GM19452 (cell line): ENCODE results near the gene NR4A2.
"Not testable (repeated sequence)": the region's sequence is repeated elsewhere in the genome, so short reads cannot be mapped to it uniquely, and the experiment has no call there.

Experiments used
- ATAC-seq: cut with Tn5 transposase; IDR thresholded peaks from one replicate; pipeline ENCODE4 v1.9.1; 2021; ENCODE audit not compliant: unreplicated experiment

The NR4A2 gene

DNA sequence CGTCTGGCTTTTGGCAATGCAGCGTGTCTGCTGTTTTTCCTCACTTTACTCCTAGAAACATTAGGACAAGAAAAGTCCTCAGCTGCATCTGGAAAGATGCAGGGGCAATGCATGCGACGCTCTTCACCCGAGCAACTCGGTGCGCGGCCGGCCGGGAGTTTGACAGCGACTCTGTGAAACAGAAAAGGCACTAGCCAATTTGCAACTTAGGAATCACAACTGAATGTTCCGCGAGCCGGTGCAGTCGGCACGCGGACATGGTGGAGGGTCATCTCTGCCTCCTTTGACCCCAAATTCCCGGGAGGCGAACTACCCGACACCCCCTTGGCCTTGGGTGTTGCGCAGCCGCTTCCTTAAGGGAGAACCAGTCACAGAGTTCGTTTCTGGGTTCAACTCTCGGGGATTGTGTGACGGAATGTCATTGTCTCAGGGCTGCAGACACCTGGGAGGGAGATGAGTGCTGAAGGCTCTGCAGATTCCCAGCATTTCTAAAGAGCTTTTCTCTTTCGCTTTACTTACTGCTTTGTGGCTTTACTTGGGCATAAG, 9.8 kb downstream of the NR4A2 start:
- peak; percentile 11 for ATAC-seq

DNA sequence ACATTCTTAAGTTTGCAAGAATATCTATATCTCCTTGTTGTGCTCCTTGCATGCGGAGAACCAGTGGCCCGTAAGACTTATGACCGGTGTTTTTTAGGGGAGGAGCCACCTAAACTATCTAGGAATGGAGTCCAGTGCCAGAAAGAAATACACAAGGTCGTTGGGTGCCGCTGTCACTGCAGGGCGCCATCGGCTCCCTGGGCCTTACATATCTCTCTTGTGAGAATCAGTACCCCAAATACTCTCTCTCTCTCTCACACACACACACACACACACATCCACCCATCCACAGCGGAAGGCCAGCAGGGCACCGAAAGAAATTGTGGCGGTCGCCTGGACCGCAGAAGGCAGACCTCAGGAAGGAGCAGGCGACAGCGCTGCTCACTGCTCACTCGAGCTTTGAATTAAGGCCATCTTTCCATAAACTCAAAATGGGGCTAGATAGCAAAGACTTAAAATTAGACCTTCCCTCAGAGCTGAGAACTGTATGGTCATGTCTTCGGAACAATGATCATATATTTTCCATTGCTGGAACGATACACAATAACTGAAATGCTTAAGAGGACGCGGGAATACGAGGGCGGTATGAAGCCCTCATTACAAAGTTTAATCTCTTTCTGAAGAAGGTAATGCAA, 10.4 kb downstream of the NR4A2 start:
- peak; percentile 83 for ATAC-seq

DNA sequence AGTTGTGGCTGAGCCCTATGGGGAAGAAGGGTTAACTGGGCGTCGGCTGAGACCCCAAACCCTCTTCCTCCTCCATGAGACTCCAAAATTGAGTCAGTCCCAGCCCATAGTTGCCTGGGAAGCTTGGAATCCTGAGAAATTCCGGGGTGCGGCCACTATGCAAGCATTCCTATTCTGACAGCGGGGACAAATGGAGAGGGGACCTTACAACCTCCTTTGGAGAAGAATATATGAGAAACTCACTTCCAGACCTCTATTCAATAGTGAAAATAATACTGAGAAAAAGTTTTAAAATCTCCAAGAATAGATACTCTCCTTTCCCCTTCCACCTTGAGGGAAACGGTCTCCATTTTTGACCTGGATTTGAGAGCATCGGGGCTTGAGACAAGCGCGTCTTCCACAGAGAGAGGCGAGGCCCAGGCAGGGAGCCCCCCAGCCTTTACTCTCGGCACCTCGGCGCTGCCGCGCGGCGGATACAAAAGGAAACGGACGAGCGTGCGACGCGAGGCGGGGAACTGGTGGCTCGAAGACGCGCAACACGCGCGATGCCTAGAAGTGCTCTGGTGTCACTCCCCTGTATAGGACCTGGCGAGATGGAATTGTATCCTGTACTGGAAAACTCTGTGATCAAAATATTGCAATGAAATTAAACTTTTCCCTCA, 11.1 kb downstream of the NR4A2 start:
- ATAC-seq = peak; percentile 41

DNA sequence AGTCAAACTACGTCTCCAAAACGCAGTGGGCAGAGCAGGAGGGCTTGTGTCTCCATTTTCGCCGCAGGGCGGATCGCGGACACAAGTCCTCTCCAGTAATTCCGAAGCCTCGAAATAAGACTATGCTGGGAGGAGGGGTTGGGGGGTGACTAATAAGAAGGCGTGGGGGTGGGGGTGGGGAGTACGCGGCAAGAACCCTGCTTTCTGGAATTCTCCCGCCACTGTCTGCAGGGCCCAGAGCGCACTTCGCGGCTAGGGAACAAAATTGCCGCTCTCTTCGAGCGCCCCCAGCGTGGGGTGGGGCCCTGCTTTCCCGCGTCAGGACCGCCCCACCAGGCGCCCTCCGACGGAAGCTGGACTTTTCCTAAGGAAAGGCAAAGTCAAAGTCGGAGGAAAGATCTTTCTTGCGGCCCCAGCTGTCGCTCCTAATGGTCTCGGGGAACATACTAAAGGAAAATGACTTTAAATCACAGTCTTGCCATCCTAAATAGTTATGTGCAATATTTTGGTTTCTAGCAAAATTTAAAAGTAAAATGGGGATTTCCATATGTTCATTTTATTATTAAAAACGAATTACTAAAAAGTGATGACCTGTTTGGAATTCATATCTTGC, 11.9 kb downstream of the NR4A2 start:
- no peak for ATAC-seq

DNA sequence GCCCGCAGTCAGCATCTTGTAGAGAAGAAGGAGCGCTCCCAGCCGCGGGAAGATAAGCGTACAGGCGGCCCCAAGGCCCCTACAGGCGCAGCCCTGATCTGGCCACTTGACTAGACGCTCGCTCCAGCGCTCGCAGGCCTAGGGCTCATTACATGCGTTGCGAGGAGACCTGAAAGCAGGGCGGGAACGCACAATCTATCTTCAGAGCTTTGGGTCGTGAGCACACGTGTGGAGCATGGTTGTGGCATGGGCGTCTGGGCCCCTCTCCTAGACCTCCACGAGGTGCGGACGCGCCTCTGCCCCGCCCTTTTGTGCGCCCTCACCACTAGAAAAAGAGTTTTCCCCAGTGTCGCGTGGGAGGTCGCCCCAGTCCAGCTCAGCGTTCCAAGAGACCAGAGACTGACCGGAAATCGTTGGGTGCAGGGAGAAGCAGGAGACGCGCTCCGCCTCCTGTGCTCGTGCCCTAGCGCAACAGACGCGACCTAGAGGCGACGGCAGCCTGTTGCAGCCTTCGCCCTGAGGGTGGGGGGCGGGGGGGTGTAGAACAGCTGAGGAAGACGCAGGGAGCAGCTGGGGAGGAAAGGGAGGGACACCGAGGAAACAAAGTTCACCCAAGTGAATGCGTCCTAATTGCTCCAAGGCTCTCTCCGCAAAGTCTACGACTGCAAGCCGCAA, 12.6 kb downstream of the NR4A2 start:
- no peak for ATAC-seq

DNA sequence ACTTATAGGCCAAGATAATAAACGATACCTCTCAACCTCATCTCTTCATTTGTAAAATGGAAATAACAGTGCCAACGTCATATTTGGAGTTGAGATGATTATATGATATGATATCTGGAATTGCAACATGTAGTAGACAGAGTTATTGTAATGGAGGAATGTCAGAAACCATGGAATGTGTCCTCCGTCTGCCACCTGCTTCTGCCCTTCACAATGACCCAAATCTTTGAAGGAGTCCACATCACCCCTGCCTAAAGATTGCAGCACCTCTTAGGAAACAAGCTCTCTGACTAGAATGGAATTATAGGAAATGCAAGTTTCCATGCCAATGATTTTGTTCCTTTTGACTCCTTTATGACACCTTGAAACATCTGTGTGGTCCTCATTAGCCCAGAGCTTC, 14.9 kb downstream of the NR4A2 start:
- no peak for ATAC-seq

DNA sequence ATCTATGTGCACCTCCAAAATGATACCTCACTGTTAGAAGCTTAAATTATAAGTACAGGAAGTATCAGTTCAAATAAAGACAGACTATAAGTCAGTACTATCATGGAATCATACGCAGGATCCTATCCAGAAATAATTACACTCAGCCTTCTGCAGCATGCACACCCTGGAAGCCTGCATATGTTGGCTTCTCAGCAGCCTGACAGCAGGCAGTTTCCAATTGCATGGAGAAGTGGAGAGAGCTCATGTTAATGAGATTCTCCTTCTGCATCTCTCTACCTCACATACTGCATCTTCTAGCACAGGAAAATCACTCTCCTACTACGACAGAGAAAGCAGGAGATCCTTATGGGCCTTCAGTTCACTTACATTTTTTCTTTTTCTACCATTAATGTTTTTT, 20.5 kb downstream of the NR4A2 start:
- no peak for ATAC-seq

DNA sequence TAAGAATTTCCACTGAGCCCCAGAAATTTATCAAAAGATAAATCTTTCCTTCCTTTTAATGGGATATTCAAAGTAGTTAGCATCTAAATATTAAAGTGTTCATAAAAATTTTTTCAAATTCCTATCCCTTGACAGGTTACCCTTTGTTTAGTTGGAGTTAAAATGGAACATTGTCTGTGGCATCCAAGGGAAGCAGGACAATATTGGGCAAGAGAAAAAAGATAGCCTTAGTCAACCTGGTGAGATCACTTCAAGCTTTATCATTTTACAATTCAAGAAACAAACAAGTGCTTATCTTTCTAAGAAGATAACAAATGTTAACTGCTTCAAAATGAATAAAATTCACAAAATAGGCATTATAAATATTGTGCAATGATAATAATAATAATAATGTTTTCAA, 21.7 kb downstream of the NR4A2 start:
- ATAC-seq = no peak

DNA sequence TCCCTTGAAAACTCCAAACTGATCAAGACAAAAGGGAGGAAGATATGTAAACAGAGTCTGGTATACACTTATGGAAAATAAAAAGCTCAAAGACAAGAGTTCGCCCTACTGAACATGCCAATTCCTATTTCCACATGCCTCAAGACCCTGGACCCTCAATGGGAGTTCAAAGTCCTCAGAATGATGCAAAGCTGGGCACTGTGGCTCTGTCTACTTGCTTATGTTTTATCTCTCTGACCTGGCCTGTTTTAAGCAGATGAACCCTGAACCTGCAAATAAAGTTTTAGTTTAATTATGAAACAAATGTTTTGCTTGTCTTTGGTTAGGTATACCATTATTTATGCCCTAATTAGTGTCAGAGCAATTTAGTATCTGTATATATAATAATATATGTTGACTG, 22.6 kb downstream of the NR4A2 start:
- ATAC-seq = no peak

DNA sequence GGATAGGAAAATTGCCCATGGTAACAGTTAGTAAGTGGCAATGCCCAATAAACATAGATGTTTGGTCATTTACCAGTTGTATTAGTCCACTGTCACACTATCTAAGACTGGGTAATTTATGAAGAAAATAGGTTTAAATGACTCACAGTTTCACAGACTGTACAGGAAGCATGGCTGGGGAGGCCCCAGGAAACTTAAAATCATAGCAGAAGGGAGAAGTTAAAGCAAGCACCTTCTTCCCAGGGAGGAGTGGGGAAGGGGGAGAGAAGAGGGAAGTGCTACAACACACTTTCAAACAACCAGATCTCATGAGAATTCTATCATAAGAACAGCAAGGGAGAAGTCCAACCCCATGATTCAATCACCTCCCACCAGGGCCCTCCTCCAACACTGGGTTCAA, 23.4 kb downstream of the NR4A2 start:
- peak; percentile 72 for ATAC-seq

DNA sequence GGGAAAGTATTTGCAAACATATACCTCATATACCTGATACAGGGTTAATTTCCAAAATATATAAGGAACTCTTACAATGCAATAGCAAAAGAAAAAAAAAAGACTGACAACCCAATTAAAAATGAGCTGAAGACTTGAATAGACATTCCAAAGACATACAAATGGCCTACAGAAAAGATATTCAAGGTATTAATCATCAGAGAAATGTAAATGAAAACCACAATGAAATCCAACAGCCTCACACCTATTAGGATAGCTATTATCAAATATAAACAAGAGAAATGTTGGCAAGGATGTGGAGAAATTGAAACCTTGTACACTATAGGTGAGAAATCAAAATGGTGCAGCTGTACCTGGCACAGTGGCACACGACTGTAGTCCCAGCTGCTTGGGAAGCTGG, 25.7 kb downstream of the NR4A2 start:
- ATAC-seq = no peak

DNA sequence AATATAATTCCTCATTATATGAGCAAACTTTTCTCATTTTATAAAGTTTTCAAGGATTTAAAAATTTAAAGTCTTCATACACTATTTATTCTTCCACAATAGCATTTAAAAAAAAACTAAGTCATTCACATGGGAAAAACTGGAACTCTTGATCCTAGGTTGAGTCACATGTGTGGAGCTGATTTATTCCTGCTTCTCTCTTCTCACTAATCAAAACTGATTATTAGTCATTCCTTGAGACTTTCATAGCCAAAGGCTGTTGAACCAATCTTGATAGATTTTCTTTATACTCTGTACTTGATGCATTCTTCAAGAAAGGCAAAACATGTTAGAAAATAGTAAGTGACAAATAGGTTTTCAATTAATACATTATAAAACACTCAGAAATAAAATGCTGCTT, 27.4 kb downstream of the NR4A2 start:
- no peak for ATAC-seq

DNA sequence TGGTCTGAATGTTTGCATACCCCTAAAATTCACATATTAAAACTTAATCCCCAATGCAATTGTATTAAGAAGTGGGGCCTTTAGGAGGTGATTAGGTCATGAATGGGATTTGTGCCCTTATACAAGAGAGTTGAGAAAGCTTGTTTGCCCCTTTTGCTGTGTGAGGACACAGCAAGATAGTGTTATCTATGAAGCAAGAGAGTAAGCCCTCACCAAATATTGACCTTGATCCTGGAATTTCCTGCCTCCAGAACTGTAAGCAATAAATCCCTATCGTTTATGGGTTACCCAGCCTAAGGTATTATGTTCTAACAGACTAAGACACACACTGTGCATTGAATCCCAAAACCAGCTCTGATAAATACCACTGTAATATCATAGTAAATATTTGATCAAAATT, 32.2 kb downstream of the NR4A2 start:
- ATAC-seq = no peak

DNA sequence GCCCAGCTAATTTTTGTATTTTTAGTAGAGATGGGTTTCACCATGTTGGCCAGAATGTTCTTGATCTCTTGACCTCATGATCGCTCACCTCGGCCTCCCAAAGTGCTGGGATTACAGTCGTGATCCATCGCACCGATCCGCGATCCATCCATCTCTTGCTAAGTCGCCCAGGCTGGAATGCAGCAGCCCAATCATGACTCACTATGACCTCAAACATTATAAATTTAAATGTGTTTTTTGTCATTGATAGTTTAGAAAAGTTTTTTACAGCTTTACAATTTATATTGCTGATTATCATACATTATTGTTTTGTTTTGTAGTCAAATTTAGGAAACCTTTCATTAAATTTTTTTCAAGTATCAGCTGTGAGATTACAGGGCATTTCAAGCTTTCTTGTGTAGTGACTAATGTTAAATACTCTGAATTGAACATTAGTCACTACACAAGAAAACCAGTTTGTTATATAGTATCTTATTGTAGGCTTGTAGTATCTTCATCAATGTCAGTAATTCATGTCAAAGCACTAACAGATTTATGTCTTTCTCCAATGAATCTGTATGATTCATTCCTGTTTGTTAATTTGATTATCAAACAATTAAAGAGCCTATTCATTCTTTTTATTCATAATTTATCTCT, 37.5 kb downstream of the NR4A2 start:
- no peak for ATAC-seq

DNA sequence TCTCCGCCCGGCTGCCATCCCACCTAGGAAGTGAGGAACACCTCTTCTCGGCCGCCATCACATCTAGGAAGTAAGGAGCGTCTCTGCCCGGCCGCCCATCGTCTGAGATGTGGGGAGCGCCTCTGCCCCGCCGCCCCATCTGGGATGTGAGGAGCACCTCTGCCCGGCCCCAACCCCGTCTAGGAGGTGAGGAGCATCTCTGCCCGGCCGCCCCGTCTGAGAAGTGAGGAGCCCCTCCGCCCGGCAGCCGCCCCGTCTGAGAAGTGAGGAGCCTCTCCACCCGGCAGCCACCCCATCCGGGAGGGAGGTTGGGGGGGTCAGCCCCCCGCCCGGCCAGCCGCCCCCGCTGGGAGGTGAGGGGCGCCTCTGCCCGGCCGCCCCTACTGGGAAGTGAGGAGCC, 39.1 kb downstream of the NR4A2 start:
- not testable (repeated sequence) for ATAC-seq

DNA sequence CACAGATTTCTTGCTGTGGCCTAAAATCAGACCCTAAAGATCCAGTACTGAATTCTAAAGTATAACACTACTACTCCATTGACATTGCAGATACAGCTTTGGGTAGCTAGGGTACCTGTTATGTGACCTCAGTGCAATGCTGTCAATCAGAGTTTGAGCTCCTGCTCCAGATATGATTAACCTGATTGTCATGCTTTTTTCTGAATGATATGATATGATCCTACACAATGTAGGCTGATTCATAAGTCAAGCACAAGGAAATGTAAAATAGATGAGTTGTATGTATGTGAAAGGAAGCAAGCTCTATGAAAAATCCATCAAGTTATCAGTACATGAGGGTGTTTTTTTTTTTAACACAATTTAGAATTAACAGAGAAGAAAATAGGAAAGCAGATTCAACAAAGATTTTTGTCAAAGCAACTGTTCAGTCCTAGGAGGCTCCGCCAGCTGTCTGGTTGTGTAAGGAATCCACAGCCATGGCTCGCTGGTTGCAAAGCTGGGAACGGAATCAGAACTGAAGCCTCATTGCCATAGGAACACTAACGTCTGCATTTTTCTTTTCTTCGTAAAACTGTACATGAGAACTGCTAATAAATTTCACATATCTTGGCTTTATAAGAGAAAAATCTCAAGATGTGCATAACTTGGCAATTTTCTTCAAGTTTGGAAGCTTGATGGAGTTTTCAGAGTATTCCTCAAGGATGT, 52.9 kb downstream of the NR4A2 start:
- no peak for ATAC-seq
